Gastrocnemius medialis (tissue), 4 donors: ENCODE results near the gene VMP1. TPM values are rescaled to one million over a fixed set of nuclear protein-coding genes. Genes with fewer than 3 reads are reported as not detected.
"Not testable (repeated sequence)": the region's sequence is repeated elsewhere in the genome, so short reads cannot be mapped to it uniquely, and the experiment has no call there.

ENCODE experiments used
- ATAC-seq, 2 donors: fragments of 150-250 bp; one replicate each; pipeline ENCODE4 v1.9.1; 2016
- DNase-seq, 2 donors: peaks; one replicate each; pipeline ENCODE4 v3.0.0-alpha.2; 2019
- H3K27ac ChIP-seq, 4 donors: fragments of 200-600 bp; sonication (generic); 1 replicate in 1 of 4; 2 replicates in 3 of 4; pipeline ENCODE4 v1.5.1; 2016 to 2018; ENCODE audit warnings: mild to moderate bottlenecking in 2 of 4, moderate library complexity in 1 of 4
- H3K27me3 ChIP-seq, 3 donors: fragments of 200-600 bp; sonication (generic) in 2 of 3; 1 replicate in 1 of 3; 2 replicates in 2 of 3; pipeline versions ENCODE4 v1.5.1 to v1.6.0; 2016 to 2019; ENCODE audit warnings: mild to moderate bottlenecking in 1 of 3, moderate library complexity in 1 of 3
- H3K36me3 ChIP-seq, 2 donors: fragments of 200-600 bp; sonication (generic) in 1 of 2; one replicate each; pipeline ENCODE4 v1.5.1; 2017 to 2018
- H3K4me1 ChIP-seq, 2 donors: fragments of 200-600 bp; sonication (generic) in 1 of 2; one replicate each; pipeline ENCODE4 v1.5.1; 2016 to 2017; ENCODE audit warnings: mild to moderate bottlenecking in 2 of 2
- H3K4me3 ChIP-seq, 4 donors: fragments of 200-600 bp; sonication (generic) in 3 of 4; 1 replicate in 1 of 4; 2 replicates in 3 of 4; pipeline ENCODE4 v1.5.1; 2016 to 2019; ENCODE audit warnings: mild to moderate bottlenecking in 2 of 4
- H3K9me3 ChIP-seq, 3 donors: fragments of 200-600 bp; sonication (generic) in 2 of 3; 1 replicate in 1 of 3; 2 replicates in 2 of 3; pipeline ENCODE4 v1.5.1; 2016 to 2019
- POLR2A ChIP-seq, 2 donors: fragments of 450-650 bp; IDR thresholded peaks; one replicate each; pipeline ENCODE4 v1.6.1; 2017; ENCODE audit warnings: antibody characterized with exemption in 2 of 2, mild to moderate bottlenecking in 2 of 2, moderate library complexity in 2 of 2
- in situ Hi-C, 4 donors: fragments of 200-750 bp; cut with MboI; loops; one replicate each; pipeline versions ENCODE4 v1.15.0 to v1.8.0; 2017; ENCODE audit warnings: low sequenced_read_pairs in 4 of 4
- intact Hi-C: fragments of 100-400 bp; cut with DNase I; formaldehyde crosslinking; loops from one replicate; pipeline ENCODE4 v1.15.1; 2023; ENCODE audit warnings: low total_unique reads
- total RNA-seq, 4 donors: library from RNA; depleted of rRNA; stranded (reverse); fragments of >200 nt; gene quantifications; one replicate each; pipeline versions ENCODE4 v1.1.0 to v1.2.3, GENCODE V29; 2016
- TF ChIP-seq, protein P1 (sequence below), 5 experiments: fragments of 450-650 bp in 3 of 5; fragments of 200-600 bp in 2 of 5; sonication (generic) in 2 of 5; IDR thresholded peaks in 4 of 5; conservative IDR thresholded peaks in 1 of 5; 1 replicate in 4 of 5; 2 replicates in 1 of 5; pipeline ENCODE4 v1.5.1; 2016 to 2019; ENCODE audit warnings: antibody characterized with exemption in 5 of 5, mild to moderate bottlenecking in 3 of 5, moderate library complexity in 3 of 5

VMP1 gene
- total RNA-seq, 4 donors from 2014 or later = 39.2 to 55.0 (median 48.4) TPM

GRCh38 chr17:59757881-59758385, 50.5 kb downstream of the VMP1 start:
- DNase-seq (no peak), ATAC-seq (no peak)
- Histone ChIP-seq H3K36me3 (peaks cover 0 to 6% of the 10 kb centered on the region in 2 donors), H3K4me1 (peaks cover 6 to 8% of the 10 kb centered on the region in 2 donors), H3K4me3 (no peak overlapping the region), H3K9me3 (no peaks in the 10 kb centered on the region), H3K27me3 (no peaks in the 10 kb centered on the region), H3K27ac (no peak overlapping the region)
- TF ChIP-seq POLR2A (IDR thresholded peaks at IDR 0.05) = no peak
- TF ChIP-seq, protein P1, sequence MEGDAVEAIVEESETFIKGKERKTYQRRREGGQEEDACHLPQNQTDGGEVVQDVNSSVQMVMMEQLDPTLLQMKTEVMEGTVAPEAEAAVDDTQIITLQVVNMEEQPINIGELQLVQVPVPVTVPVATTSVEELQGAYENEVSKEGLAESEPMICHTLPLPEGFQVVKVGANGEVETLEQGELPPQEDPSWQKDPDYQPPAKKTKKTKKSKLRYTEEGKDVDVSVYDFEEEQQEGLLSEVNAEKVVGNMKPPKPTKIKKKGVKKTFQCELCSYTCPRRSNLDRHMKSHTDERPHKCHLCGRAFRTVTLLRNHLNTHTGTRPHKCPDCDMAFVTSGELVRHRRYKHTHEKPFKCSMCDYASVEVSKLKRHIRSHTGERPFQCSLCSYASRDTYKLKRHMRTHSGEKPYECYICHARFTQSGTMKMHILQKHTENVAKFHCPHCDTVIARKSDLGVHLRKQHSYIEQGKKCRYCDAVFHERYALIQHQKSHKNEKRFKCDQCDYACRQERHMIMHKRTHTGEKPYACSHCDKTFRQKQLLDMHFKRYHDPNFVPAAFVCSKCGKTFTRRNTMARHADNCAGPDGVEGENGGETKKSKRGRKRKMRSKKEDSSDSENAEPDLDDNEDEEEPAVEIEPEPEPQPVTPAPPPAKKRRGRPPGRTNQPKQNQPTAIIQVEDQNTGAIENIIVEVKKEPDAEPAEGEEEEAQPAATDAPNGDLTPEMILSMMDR (IDR thresholded peaks at IDR 0.05 in 4 of 5, conservative IDR thresholded peaks at IDR 0.05 in 1 of 5) = no peak
- intact Hi-C loops (no loop called here), in situ Hi-C loops (no loop called here)

DNA sequence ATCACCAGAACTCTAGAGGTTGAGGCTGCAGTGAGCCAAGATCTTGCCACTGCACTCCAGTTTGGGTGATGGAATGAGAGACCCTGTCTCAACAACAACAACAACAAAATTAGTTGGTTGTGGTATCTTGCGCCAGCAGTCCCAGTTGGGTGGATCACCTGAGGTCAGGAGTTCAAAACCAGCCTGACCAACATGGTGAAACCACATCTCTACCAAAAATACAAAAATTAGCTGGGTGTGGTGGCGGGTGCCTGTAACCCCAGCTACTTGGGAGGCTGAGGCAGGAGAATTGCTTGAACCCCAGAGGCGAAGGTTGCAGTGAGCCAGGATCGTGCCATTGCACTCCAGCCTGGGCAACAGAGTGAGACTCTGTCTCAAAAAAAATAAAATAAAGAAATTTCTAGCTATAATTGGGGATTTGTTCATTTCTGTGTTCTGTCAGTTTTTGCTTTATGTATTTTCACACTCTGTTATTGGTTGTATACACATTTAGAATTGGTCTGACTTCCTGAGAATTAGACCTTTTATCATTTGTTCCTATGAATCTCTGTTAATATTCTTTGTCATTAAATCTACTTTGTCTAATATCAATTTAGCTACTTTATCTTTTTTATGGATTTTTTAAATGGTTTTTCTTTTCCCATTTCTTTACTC, 51.7 kb downstream of the VMP1 start:
- H3K9me3 ChIP-seq, DNase-seq, H3K36me3 ChIP-seq, H3K4me3 ChIP-seq, in situ Hi-C loops, H3K27ac ChIP-seq, H3K4me1 ChIP-seq, intact Hi-C loops, H3K27me3 ChIP-seq, ATAC-seq: not testable (repeated sequence)

DNA sequence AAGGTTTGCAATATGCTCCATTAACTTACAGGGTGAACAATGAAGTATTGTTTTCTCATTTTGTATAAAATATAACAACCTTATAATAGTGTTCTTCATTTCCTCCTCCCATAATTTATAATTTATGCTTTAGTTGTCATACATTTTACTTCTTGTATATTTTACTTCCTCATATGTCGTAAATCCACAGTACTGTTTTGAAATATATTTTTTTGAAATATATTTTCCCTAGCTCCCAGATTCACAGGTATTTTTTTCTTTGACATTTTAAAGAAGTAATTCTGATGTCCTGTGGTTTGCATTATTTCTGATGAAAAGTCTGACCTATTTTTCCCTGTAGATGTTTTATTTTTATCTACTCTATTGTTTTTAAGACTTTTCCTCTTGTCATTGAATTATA, 52.7 kb downstream of the VMP1 start:
- in situ Hi-C loops = no loop called here
- H3K27ac ChIP-seq = no peak overlapping the region

DNA sequence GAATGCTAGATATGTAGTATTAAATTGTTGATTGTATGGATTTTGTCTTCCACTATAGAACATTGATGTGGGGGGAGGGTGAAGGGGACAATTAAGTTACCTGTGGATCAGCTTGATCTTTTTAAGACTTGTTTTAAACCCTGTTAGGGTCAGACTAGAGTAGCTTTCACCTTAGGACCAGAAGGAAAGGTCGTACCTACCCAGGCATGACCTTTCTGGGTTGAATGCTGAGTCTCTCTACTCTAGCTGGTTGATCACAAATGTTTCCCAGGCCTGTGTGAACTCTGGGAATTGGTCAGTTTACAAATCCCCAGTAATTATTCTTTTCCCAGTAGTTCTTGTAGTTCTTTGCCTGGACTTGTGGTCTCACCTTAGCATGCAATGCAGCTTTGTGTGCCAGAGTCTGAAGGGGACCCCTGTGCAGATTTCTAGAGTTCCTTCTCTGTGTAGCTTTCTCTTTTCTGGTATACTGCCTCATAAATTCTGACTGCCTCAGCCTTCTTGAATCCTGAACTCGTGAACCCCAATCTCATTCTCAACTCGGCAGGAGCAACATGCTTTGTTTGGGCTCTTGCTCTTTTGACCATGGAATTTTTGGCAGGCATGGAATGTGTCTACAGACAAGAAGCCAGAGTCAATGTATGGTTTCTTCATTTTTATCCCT, 54.1 kb downstream of the VMP1 start:
- no peaks in the 10 kb centered on the region for H3K9me3 ChIP-seq
- no peak overlapping the region for H3K27ac ChIP-seq
- ATAC-seq (no peak), DNase-seq (no peak)
- peaks cover 0 to 13% of the 10 kb centered on the region in 2 donors for H3K36me3 ChIP-seq
- TF ChIP-seq, protein P1 (IDR thresholded peaks at IDR 0.05 in 4 of 5, conservative IDR thresholded peaks at IDR 0.05 in 1 of 5) = no peak
- no peak for TF ChIP-seq POLR2A (IDR thresholded peaks at IDR 0.05)
- H3K4me3 ChIP-seq = no peak overlapping the region
- intact Hi-C loops (no loop called here), in situ Hi-C loops (no loop called here)
- no peaks in the 10 kb centered on the region for H3K27me3 ChIP-seq
- peaks cover 0 to 4% of the 10 kb centered on the region in 2 donors for H3K4me1 ChIP-seq

More for the DNA sequence above, 52.7 kb downstream of the VMP1 start:
- Histone ChIP-seq H3K27me3 (no peaks in the 10 kb centered on the region), H3K4me1 (peaks cover 0 to 4% of the 10 kb centered on the region in 2 donors), H3K36me3 (peaks cover 0 to 8% of the 10 kb centered on the region in 2 donors), H3K9me3 (no peaks in the 10 kb centered on the region), H3K4me3 (no peak overlapping the region)
- DNase-seq (no peak), ATAC-seq (no peak)
- TF ChIP-seq, protein P1 (IDR thresholded peaks at IDR 0.05 in 4 of 5, conservative IDR thresholded peaks at IDR 0.05 in 1 of 5) = no peak
- no peak for TF ChIP-seq POLR2A (IDR thresholded peaks at IDR 0.05)
- intact Hi-C loops = no loop called here

DNA sequence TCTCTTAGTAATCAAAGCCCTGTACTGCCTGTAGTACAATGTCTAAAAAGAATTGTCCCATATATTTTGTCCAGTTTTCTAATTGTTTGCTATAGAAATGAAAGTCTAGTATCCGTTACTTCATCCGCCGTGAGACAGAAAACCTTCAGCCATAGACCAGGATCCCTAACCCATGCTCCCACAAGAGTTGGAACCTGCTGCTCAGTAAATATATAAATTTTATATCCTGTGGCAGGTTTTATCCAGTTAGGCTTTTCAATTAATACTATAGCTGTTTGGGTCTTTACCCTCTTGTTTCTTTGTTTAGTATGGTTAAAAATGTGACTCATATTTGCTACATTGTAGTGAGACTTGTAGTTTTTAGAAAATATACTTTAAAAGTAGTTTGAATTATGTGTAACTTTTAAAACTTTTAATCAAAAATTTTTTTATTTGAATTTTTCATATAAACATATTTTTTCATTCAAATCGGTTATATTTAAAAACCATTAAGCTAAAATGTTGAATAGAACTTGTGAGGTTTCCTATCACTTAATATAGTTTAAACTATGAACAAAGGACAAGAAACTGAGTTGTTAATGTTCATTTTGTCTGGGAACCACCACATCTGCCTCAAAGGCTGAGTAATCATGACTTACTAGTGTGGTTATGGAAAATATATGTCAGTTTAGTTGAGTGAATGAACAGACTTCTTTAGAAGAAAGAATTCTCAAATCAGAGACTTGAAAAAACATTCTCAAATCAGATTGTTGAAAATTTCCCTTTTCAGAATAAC, 54.8 kb downstream of the VMP1 start:
- no peaks in the 10 kb centered on the region for H3K9me3 ChIP-seq
- H3K27me3 ChIP-seq = no peaks in the 10 kb centered on the region
- peaks cover 0 to 4% of the 10 kb centered on the region in 2 donors for H3K4me1 ChIP-seq
- no peak overlapping the region for H3K27ac ChIP-seq
- no peak for TF ChIP-seq POLR2A (IDR thresholded peaks at IDR 0.05)
- TF ChIP-seq, protein P1 (IDR thresholded peaks at IDR 0.05 in 4 of 5, conservative IDR thresholded peaks at IDR 0.05 in 1 of 5) = no peak
- in situ Hi-C loops (no loop called here), intact Hi-C loops (no loop called here)
- no peak for ATAC-seq
- H3K36me3 ChIP-seq = peaks cover 0 to 13% of the 10 kb centered on the region in 2 donors
- H3K4me3 ChIP-seq = no peak overlapping the region
- no peak for DNase-seq
